ENCODE data around the gene EVI2A. TPM values are rescaled to one million over a fixed set of nuclear protein-coding genes. Genes with fewer than 3 reads are reported as not detected.
"Not testable (repeated sequence)": the region's sequence is repeated elsewhere in the genome, so short reads cannot be mapped to it uniquely, and the experiment has no call there.

Gene EVI2A
- total RNA-seq (1 to 10 TPM; 3.0 to 6.9 (median 4.2) TPM), polyA plus RNA-seq (2.2 TPM)
- long read RNA-seq, donor 1, partial matches to known transcripts = 0 of 2 reads
- long read RNA-seq, donor 1, other reads (novel, unspliced or antisense) = 0 of 2 reads
- long read RNA-seq, donor 2, partial matches to known transcripts = 0 of 1 reads
- long read RNA-seq, donor 2, other reads (novel, unspliced or antisense) = 0 of 1 reads
- long read RNA-seq, donor 3, partial matches to known transcripts = 0 of 2 reads
- long read RNA-seq, donor 3, other reads (novel, unspliced or antisense) = 0 of 2 reads
- long read RNA-seq, donor 4 = 0 reads

DNA sequence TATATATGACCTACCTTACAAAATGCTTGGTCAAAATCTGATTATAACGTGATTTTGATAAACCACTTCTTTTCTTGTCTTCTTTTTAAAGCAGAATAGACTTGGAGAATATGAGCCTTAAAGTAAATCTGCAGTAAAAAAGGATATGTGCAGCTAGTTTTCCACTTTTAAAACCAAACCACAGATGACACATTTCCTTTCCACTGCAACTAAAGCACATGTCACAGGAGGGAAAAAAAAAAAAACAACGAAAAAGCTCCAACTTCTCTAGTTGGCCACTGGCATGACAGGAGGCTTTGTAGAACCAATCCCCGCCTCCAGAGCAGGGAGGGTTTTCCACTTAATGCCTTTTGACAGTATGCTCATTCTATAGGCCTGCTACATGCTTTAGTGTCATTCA lies at the start of gene EVI2A:
EVI2A (minus strand) TSS at position 142 of the 400 bp plus-strand sequence. CDS start 2,609 bp downstream, outside the sequence.
- H3K27ac ChIP-seq (ENCODE audit: low read length) = no peak within 1 kb of the TSS
- intact Hi-C loops (cut with DNase I) = no loop called here
- H3K9me3 ChIP-seq (ENCODE audit: control insufficient read depth, low read length) = no peaks in the 10 kb centered on the region
- peak within 1 kb of the TSS; percentile 10 for H3K4me3 ChIP-seq (ENCODE audit: low read length)
- DNase-seq = no peak
- H3K27me3 ChIP-seq (ENCODE audit: control insufficient read depth, insufficient read depth) = no peaks in the 10 kb centered on the region
- WGBS = 64% methylated on average over 3 of the region's 3 CpGs
- no peaks in the 10 kb centered on the region for H3K4me1 ChIP-seq (ENCODE audit: control insufficient read depth, insufficient read depth, low read length)
- ATAC-seq = peak in 1 of 2 donors; percentile 40

DNA sequence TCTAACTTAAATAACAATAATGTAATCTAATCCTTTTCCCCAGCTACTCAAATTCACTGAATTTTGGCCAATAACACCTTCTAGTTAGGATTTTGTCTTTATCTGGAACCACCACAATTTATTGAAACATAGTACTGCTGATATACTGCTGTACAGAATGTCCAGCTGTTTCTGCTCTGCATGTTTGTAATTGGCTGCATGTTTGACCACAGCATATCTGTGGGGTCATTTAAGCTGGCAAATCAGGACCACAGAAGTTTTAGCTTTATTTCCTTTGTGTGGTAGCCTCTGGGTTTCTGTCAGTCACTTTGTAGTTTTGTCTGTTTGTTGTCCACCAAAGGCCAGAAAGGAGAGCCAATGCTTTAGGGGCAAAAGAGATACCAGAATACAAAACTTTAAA lies 47.8 kb upstream of the EVI2A start:
- intact Hi-C loops (cut with DNase I) = no loop called here
- H3K27me3 ChIP-seq (ENCODE audit: control insufficient read depth, insufficient read depth) = no peaks in the 10 kb centered on the region
- no peak for DNase-seq
- no peaks in the 10 kb centered on the region for H3K9me3 ChIP-seq (ENCODE audit: control insufficient read depth, low read length)
- no peak overlapping the region for H3K27ac ChIP-seq (ENCODE audit: low read length)
- ATAC-seq = no peak
- no peak overlapping the region for H3K4me3 ChIP-seq (ENCODE audit: low read length)
- no peaks in the 10 kb centered on the region for H3K4me1 ChIP-seq (ENCODE audit: control insufficient read depth, insufficient read depth, low read length)

DNA sequence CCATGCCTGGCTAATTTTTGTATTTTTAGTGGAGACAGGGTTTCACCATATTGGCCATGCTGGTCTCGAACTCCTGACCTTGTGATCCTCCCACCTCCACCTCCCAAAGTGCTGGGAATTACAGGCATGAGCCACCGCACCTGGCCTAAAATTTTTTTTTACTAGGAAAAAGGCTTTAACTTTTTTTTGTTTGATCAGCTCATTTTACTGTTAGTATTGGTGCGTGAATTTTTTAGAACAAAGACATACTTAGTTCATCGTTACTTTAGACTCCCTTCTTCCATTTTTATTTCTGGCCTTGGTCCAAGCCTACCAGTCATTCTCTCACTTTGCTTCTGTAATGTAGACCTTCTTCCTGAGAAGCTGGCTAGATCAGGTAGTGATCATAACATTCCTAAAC lies 44.7 kb upstream of the EVI2A start:
- intact Hi-C loops (cut with DNase I) = no loop called here
- Histone ChIP-seq H3K27ac (ENCODE audit: low read length) (no peak overlapping the region), H3K27me3 (ENCODE audit: control insufficient read depth, insufficient read depth) (no peaks in the 10 kb centered on the region), H3K4me3 (ENCODE audit: low read length) (no peak overlapping the region), H3K4me1 (ENCODE audit: control insufficient read depth, insufficient read depth, low read length) (no peaks in the 10 kb centered on the region), H3K9me3 (ENCODE audit: control insufficient read depth, low read length) (no peaks in the 10 kb centered on the region)
- 96% methylated on average over 4 of the region's 4 CpGs for WGBS
- no peak for DNase-seq
- no peak for ATAC-seq

DNA sequence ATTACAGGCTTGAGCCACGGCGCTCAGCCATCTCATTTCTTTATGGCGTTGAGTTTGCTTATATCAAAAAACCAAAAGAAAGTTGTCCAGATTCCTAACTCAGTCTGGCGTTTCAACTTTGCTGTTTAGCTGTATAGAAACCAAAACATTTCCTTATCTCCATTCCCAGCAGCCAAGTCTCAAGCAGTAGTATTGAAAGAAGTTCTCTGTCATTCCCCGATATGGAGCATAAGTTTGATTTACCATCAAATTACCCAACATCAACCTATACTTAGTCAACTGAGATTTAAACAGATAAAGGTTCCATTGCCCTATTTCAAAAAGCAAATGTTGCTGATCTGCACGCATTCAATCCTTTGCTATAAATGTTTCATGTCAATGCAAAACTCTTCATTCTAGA lies 42.6 kb upstream of the EVI2A start:
- Histone ChIP-seq H3K27me3 (ENCODE audit: control insufficient read depth, insufficient read depth) (no peaks in the 10 kb centered on the region), H3K4me1 (ENCODE audit: control insufficient read depth, insufficient read depth, low read length) (no peaks in the 10 kb centered on the region), H3K9me3 (ENCODE audit: control insufficient read depth, low read length) (no peaks in the 10 kb centered on the region), H3K27ac (ENCODE audit: low read length) (no peak overlapping the region), H3K4me3 (ENCODE audit: low read length) (no peak overlapping the region)
- intact Hi-C loops (cut with DNase I) = no loop called here
- no peak for DNase-seq
- 90% methylated on average over 6 of the region's 6 CpGs for WGBS
- ATAC-seq = no peak

DNA sequence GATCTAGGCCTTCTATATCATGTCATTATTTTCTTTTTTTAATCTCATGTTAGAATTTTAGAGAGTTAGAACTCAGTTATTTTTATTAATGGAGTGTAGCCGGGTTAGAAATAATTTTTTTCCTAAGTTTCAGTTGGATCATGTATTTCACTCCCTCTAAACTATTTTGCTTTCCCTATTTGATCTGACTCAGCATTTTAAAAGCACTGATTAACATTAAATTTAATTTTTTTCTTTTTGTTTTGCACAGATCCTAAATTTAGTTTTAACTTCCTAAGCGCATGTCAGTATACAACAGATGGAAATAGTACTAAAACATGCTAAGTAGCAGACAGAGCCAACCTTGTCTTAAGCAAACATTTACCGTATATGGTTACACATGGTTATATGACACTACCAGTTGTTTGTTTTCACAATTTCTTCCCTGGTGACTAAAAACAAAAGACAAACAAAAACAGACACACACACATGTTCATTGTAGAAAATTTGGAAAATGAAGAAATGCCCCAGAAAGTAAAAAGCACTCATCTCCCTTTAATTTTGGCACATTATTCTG lies 36.5 kb upstream of the EVI2A start:
- H3K4me1 ChIP-seq (ENCODE audit: control insufficient read depth, insufficient read depth, low read length) = no peaks in the 10 kb centered on the region
- no peaks in the 10 kb centered on the region for H3K27me3 ChIP-seq (ENCODE audit: control insufficient read depth, insufficient read depth)
- intact Hi-C loops (cut with DNase I) = no loop called here
- ATAC-seq (no peak), DNase-seq (no peak)
- no peak overlapping the region for H3K4me3 ChIP-seq (ENCODE audit: low read length)
- WGBS = 87% methylated on average over 3 of the region's 3 CpGs
- no peak overlapping the region for H3K27ac ChIP-seq (ENCODE audit: low read length)
- H3K9me3 ChIP-seq (ENCODE audit: control insufficient read depth, low read length) = no peaks in the 10 kb centered on the region

- Histone ChIP-seq H3K4me3 (ENCODE audit: low read length) (no peak overlapping the region), H3K27me3 (ENCODE audit: control insufficient read depth, insufficient read depth) (no peaks in the 10 kb centered on the region), H3K9me3 (ENCODE audit: control insufficient read depth, low read length) (no peaks in the 10 kb centered on the region), H3K27ac (ENCODE audit: low read length) (no peak overlapping the region), H3K4me1 (ENCODE audit: control insufficient read depth, insufficient read depth, low read length) (no peaks in the 10 kb centered on the region)
- no peak for ATAC-seq
- WGBS = 82% methylated on average over 2 of the region's 2 CpGs
- intact Hi-C loops (cut with DNase I) = no loop called here
- no peak for DNase-seq
Measured at GRCh38 chr17:31357091-31357490, 35.7 kb upstream of the EVI2A start.

GRCh38 chr17:31355935-31356334 lies 34.5 kb upstream of the EVI2A start:
- Histone ChIP-seq H3K4me3 (ENCODE audit: low read length) (no peak overlapping the region), H3K27me3 (ENCODE audit: control insufficient read depth, insufficient read depth) (no peaks in the 10 kb centered on the region), H3K27ac (ENCODE audit: low read length) (no peak overlapping the region), H3K4me1 (ENCODE audit: control insufficient read depth, insufficient read depth, low read length) (no peaks in the 10 kb centered on the region), H3K9me3 (ENCODE audit: control insufficient read depth, low read length) (no peaks in the 10 kb centered on the region)
- 82% methylated on average over 1 of the region's 1 CpG for WGBS
- intact Hi-C loops (cut with DNase I) = no loop called here
- DNase-seq = no peak
- no peak for ATAC-seq

- Histone ChIP-seq H3K4me3 (ENCODE audit: low read length) (no peak overlapping the region), H3K9me3 (ENCODE audit: control insufficient read depth, low read length) (no peaks in the 10 kb centered on the region), H3K27ac (ENCODE audit: low read length) (no peak overlapping the region), H3K27me3 (ENCODE audit: control insufficient read depth, insufficient read depth) (no peaks in the 10 kb centered on the region), H3K4me1 (ENCODE audit: control insufficient read depth, insufficient read depth, low read length) (no peaks in the 10 kb centered on the region)
- no peak for DNase-seq
- intact Hi-C loops (cut with DNase I) = no loop called here
- ATAC-seq = no peak
Measured at GRCh38 chr17:31349454-31349853, 28.0 kb upstream of the EVI2A start.

- H3K4me3 ChIP-seq (ENCODE audit: low read length); H3K27me3 ChIP-seq (ENCODE audit: control insufficient read depth, insufficient read depth); H3K27ac ChIP-seq (ENCODE audit: low read length); H3K9me3 ChIP-seq (ENCODE audit: control insufficient read depth, low read length); intact Hi-C loops (cut with DNase I); H3K4me1 ChIP-seq (ENCODE audit: control insufficient read depth, insufficient read depth, low read length): not testable (repeated sequence)
- WGBS = 94% methylated on average over 19 of the region's 34 CpGs
- DNase-seq = peak in 1 of 3 donors; percentile 22
- peak; percentile 16 to 28 for ATAC-seq
Measured at GRCh38 chr17:31345191-31345747, 23.8 kb upstream of the EVI2A start.

- Histone ChIP-seq H3K27ac (ENCODE audit: low read length) (no peak overlapping the region), H3K27me3 (ENCODE audit: control insufficient read depth, insufficient read depth) (no peaks in the 10 kb centered on the region), H3K9me3 (ENCODE audit: control insufficient read depth, low read length) (no peaks in the 10 kb centered on the region), H3K4me1 (ENCODE audit: control insufficient read depth, insufficient read depth, low read length) (peaks cover 2% of the 10 kb centered on the region), H3K4me3 (ENCODE audit: low read length) (no peak overlapping the region)
- ATAC-seq (no peak), DNase-seq (no peak)
- 71% methylated on average over 6 of the region's 6 CpGs for WGBS
- intact Hi-C loops (cut with DNase I) = no loop called here
Measured at GRCh38 chr17:31339906-31340661, 18.7 kb upstream of the EVI2A start.

GRCh38 chr17:31329221-31329620 lies 7.8 kb upstream of the EVI2A start:
- DNase-seq = no peak
- Histone ChIP-seq H3K4me3 (ENCODE audit: low read length) (no peak overlapping the region), H3K4me1 (ENCODE audit: control insufficient read depth, insufficient read depth, low read length) (no peaks in the 10 kb centered on the region), H3K27me3 (ENCODE audit: control insufficient read depth, insufficient read depth) (no peaks in the 10 kb centered on the region), H3K27ac (ENCODE audit: low read length) (no peak overlapping the region), H3K9me3 (ENCODE audit: control insufficient read depth, low read length) (no peaks in the 10 kb centered on the region)
- intact Hi-C loops (cut with DNase I) = no loop called here
- no peak for ATAC-seq
